ENCODE results near the gene FILIP1. TPM values are rescaled to one million over a fixed set of nuclear protein-coding genes. Genes with fewer than 3 reads are reported as not detected.

The FILIP1 gene
- total and polyA plus RNA-seq, 2 of the 4 experiments (the other 2 are of a cell fraction): under 0.01 to 0.03 TPM

DNA sequence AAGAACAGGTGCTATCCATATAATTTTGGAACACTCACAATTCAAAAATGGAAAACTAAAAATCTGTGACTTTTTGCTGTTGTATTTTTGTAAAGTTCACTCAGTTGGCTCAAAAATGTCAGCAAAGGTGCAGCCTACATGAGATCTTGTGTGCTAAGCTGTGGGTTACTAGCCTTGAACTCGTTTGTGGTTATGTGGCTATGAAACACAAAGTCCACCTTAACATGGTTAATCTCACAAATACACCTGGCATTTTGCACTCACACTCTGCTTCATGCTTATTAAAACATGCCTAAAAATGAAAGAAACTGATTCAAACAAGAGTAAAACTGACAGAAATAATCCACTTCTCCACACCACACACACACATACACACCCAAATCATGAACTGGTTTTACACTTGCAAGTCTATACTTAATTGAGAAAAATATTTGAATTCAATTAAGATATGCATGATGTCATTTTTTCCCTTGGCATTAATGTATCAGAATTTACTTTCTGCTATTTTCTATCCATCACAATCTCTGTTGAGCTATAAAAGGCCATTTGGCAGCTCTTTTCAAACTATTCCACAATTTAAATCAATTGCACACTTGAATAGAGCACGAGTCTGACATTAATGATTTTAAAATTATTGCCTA is 186.1 kb downstream of the FILIP1 start:
- no CpG with 5 or more reads among the region's 2 CpGs for WGBS, 2 experiments (ENCODE audit: extremely low coverage in 2 of 2, insufficient read length in 1 of 2)
- POLR2A ChIA-PET (ENCODE audit: unreplicated experiment): no interaction called here
- Histone ChIP-seq H3K4ac (ENCODE audit: low read depth, low read length) (no peak overlapping the region), H2BK15ac (ENCODE audit: low read depth, low read length) (no peak overlapping the region), H3K4me2 (ENCODE audit: low read depth, low read length) (no peak overlapping the region), H3K14ac (replicated peaks; ENCODE audit: low read depth, low read length) (no peak overlapping the region), H3K56ac (ENCODE audit: extremely low read depth, insufficient read depth, low read length) (no peak overlapping the region), H3K36me3 (ENCODE audit: control insufficient read depth, insufficient read depth, low read length) (no peaks in the 10 kb centered on the region), H3K9me3 (ENCODE audit: control insufficient read depth, insufficient read depth, low read length) (peaks cover 2% of the 10 kb centered on the region; the same call in 1 of the 2 replicates), H2BK5ac (ENCODE audit: low read depth, low read length, poor library complexity, severe bottlenecking) (no peak overlapping the region), H2AK5ac (ENCODE audit: low read depth, low read length) (no peak overlapping the region), H2AK9ac (replicated peaks; ENCODE audit: low read depth, low read length, poor library complexity) (no peak overlapping the region), H4K5ac (ENCODE audit: low read depth, low read length) (no peak overlapping the region), H3K23ac (ENCODE audit: low read depth, low read length) (no peak overlapping the region), H4K8ac (ENCODE audit: low read depth in 2 of 2, low read length in 2 of 2) (no peak overlapping the region), H2BK20ac (ENCODE audit: low read depth, low read length) (no peak overlapping the region), H3K27me3 (ENCODE audit: control insufficient read depth, insufficient read depth, low read length) (no peaks in the 10 kb centered on the region; the same call in 1 of the 2 replicates), H2BK120ac (ENCODE audit: low read depth, low read length) (no peak overlapping the region), H3K9ac (ENCODE audit: low read depth, low read length) (no peak overlapping the region), H3K79me1 (ENCODE audit: low read depth in 1 of 2, low read length in 2 of 2) (no peaks in the 10 kb centered on the region), H4K20me1 (ENCODE audit: insufficient read depth, low read length) (no peaks in the 10 kb centered on the region), H3K4me1 (ENCODE audit: control insufficient read depth, insufficient read depth, low read length) (0 out of 2 replicates have a peak, but pooled peaks cover 3% of the 10 kb centered on the region), H3K18ac (ENCODE audit: low read depth, low read length) (no peak overlapping the region), H3K9me1 (ENCODE audit: insufficient read depth, low read length) (no peaks in the 10 kb centered on the region; the same call in 1 of the 2 replicates), H3K4me3 (ENCODE audit: insufficient read depth, low read depth, low read length) (no peak overlapping the region), H3K27ac (ENCODE audit: insufficient read depth, low read length) (no peak overlapping the region), H4K91ac (ENCODE audit: insufficient read depth, low read depth, low read length) (no peak overlapping the region), H2AFZ (replicated peaks; ENCODE audit: low read length, poor library complexity) (no peak overlapping the region)
- DNase-seq: no peak
- intact Hi-C loops (cut with micrococcal nuclease): loop anchor here (5.0 kb wide), 1 partner anchor 90 kb away; no protein-coding TSS in a partner anchor
- TF ChIP-seq, protein P1, sequence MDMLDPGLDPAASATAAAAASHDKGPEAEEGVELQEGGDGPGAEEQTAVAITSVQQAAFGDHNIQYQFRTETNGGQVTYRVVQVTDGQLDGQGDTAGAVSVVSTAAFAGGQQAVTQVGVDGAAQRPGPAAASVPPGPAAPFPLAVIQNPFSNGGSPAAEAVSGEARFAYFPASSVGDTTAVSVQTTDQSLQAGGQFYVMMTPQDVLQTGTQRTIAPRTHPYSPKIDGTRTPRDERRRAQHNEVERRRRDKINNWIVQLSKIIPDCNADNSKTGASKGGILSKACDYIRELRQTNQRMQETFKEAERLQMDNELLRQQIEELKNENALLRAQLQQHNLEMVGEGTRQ (IDR thresholded peaks at IDR 0.05; ENCODE audit: low read depth, low read length): no peak
- no TSS peak for BruUV-seq (replicated peaks)
- CTCF ChIA-PET: interaction anchor here (1.1 kb wide), 1 partner anchor 9 kb away, joined by 3 read pairs; no protein-coding TSS in a partner anchor
- in situ Hi-C loops (cut with MboI; ENCODE audit: low sequenced_read_pairs): no loop called here
- ATAC-seq (ENCODE audit: low read depth): no peak
- dilution Hi-C loops (cut with HindIII; ENCODE audit: low sequenced_read_pairs, unreplicated experiment): no loop called here

Measured in IMR-90 (cell line).